DMS53 (cell line): ENCODE results near the gene TBL1Y.
"Not testable (repeated sequence)": the region's sequence is repeated elsewhere in the genome, so short reads cannot be mapped to it uniquely, and the experiment has no call there.

Experiments used
- DNase-seq: peaks from one replicate; lab custom pipeline; 2025; lab: John Stamatoyannopoulos, UW

Gene TBL1Y

GRCh38 chrY:6972271-6972887, 61.9 kb downstream of the TBL1Y start:
- DNase-seq = no peak

- DNase-seq = no peak
Measured at GRCh38 chrY:6974971-6975370, 64.5 kb downstream of the TBL1Y start.

DNA sequence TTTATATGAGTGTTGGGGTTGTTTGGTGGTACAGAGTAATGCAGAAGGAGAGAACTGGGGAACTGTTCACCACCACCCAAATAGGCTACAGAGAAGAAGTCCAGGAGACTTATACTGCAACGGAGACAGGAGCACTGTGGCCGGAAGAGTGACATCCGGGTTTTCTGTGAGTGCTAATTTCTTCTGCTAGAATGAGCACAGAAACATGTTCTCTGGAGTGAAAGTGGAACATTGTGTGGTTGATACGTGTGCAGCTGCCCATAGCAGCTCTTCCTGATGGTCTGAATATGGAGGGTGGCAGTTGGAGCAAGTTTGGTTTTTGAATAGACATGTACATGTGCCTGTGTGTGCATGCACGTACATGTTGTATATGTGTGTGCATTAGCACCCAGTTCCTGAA, 67.3 kb downstream of the TBL1Y start:
- no peak for DNase-seq

GRCh38 chrY:6983221-6983620, 72.7 kb downstream of the TBL1Y start:
- no peak for DNase-seq

DNA sequence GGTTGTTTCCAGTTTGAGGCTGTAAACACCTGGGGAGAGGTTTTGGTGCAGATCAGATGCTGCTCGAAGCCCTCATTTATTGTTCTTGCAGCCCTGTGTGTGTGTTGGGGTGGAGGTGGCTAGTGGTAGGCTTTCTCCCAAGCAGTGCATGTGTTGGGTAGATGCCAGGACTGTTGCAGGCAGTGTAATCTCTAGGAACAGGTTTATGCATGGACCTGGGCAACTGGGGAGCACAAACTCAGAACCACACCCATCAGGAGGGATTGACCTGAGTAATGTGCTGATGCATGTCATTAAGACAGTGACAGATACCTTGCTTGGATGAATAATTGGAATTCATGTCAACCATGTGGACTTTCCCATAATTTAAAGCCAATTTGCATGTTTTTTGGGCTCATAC, 77.3 kb downstream of the TBL1Y start:
- no peak for DNase-seq

GRCh38 chrY:6989886-6990620, 79.6 kb downstream of the TBL1Y start:
- DNase-seq = no peak

- DNase-seq = no peak
Measured at GRCh38 chrY:6992041-6992440, 81.5 kb downstream of the TBL1Y start.

DNA sequence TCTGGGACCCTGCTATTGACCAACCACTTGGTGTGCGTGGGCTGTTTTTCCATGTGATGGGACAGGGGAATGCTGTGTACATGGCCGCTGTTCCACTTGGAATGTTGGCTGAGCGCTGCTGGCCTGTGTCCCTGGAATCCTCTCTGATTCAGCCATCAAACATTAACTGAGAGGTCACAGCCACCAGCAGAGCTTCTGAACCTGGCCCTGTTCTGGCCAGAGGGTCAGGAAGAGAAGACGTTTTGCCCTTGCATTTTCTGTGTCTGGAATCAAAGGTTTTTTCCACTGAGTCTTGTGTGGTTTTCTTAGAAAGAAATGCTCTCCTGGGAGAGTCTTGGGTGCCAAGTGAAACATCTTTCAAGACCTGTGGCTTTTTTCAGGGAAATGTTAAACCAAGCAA, 85.5 kb downstream of the TBL1Y start:
- no peak for DNase-seq

GRCh38 chrY:6997503-6998066, 87.1 kb downstream of the TBL1Y start:
- DNase-seq = no peak

- DNase-seq = no peak
Measured at GRCh38 chrY:6999905-7000304, 89.4 kb downstream of the TBL1Y start.

GRCh38 chrY:7002581-7002980, 92.1 kb downstream of the TBL1Y start:
- DNase-seq = no peak

GRCh38 chrY:7007911-7008310, 97.4 kb downstream of the TBL1Y start:
- DNase-seq = no peak

GRCh38 chrY:7008578-7009355, 98.3 kb downstream of the TBL1Y start:
- no peak for DNase-seq

DNA sequence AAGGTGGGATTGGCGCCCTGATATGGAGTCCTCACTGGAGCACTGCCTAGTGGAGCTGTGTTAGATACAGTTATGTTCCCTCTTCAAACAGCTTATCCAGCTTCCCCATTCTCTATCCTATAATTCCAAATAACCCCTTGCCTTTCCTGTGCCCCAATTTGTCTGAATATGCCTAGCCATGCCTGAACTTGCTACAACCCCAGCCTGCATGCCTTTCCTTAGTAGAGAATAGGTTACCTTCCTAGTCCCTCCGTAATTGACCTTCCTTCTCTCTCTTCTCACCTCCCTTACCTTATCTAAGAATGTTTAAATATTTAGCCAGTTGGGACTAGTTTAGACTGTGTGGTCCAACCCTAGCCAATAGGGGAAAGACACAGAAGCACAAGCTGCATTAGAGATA, 102.6 kb downstream of the TBL1Y start:
- no peak for DNase-seq

- no peak for DNase-seq
Measured at GRCh38 chrY:7016521-7016920, 106.0 kb downstream of the TBL1Y start.

DNA sequence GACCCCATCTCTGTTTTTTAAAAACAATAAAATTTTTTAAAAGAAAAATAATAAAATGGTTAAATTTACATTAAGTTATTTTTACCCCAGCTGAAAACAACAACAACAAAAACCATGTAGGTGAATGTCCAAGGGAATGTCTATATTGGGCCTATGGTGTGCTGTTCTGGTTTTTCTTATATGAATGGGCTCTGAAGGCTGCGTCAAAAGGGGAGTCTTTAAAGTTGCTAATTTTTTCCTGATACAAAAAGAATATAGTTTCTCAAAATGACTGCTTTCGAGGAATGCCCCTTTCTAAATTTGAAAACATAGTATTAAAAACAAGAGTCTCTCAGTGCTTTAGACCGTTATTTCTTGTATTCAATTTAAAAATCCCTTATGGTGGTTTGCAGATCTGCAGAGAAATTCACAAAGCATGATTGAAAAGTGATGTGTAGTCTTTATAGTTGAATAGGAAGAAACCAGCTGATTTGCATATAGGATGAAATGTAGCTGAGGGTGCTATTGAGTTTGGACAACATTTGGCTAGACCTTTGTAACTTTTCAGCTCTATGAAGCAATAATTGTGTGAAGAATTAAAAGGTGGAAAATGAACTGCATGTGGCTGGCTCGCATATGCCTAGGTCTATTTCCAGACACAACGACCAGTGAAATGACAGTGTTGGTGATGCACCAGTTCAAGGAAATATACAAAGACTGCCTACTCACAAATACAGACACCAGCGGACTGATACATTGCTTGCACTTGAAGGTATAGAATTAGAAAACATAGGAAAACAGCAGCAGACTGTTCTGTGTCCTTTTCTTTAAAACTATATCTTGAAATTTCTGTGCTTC, 107.0 kb downstream of the TBL1Y start:
- no peak for DNase-seq

DNA sequence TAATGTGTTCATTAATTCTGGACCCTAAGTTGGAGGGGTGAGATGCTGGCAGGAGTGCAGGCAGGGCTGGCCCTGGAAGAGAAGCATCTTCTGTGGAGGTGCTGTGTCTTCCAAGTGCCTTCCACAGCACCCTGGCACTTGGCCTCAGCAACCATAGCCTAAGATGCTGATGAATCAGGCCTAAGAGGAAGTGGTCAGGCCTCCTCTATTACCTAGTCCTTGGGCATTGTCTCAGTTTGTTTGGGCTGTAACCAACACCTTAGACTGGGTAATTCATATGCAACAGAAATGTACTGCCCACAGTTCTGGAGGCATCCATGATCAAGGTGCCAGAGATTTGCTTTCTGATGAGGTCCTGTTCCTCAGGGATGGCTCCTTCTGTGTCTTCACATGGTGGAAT, 128.5 kb downstream of the TBL1Y start:
- DNase-seq = no peak

DNA sequence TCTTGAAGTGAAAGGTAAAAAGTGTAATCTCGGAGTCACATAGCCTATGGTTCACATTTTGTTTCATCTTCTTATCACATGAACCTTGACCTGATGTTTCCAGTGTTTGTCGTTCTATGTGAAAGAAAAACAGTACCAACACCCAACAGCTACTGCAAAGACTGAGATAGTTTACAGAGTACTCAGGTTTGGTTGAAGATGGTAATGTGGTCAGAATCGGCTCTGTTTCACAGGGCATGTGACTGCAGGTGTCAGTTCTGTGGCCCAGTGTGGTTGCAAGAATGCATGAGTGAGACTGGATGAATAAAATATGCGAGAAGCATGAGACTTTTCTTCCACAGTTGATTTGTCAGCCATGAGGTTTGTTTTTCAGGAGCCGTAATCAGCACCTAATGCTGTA, 130.2 kb downstream of the TBL1Y start:
- no peak for DNase-seq

- DNase-seq = no peak
Measured at GRCh38 chrY:7041983-7042382, 131.5 kb downstream of the TBL1Y start.

DNA sequence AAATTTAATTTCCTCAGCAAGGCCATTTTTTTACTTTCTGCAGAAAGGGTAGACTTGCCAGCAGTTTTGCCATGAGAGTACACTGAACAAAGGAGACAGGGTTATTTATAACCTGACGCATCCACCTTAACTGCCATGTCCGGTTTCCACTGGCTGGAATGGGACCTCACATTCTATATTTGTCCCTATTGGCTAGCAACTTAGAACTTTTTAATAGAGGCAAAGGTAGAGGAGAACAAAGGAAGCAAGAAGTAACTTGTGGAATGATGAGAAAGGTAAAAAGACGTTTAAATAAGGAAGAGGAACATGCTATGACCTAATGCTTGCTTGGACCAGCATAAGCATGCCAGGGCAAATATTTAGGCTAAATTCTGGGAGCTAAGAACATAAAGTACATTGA, 142.0 kb downstream of the TBL1Y start:
- not testable (repeated sequence) for DNase-seq

DNA sequence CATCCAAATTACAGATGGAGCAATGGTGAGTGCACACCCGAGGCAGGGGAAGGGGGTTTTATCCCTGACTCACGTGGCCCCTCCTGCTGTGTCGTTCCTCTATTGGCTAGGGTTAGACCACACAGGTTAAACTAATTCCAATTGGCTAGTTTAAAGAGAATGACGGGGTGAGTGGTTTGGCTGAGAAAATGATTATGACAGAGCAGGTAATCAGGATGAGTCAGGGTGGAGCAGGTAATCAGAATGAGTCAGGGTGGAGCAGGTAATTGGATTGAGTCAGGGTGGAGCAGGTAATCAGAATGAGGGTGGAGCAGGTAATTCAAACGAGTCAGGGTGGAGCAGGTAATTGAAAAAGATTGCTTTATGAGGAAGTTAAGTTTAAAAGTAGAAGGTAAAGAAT, 146.4 kb downstream of the TBL1Y start:
- no peak for DNase-seq

- no peak for DNase-seq
Measured at GRCh38 chrY:7078725-7079124, 168.2 kb downstream of the TBL1Y start.
